ACC112 (cell line): ENCODE data around the gene MIGA2.

Experiments
- H2AFZ ChIP-seq: fragments of 200-600 bp; sonication (generic); one replicate; pipeline ENCODE4 v1.6.0; 2017; ENCODE audit warnings: antibody characterized with exemption, low read length; ENCODE audit not compliant: unreplicated experiment
- H3K27ac ChIP-seq: fragments of 200-600 bp; sonication (generic); 2 replicates; pipeline ENCODE4 v1.5.1; 2014; ENCODE audit warnings: low read depth, mild to moderate bottlenecking, antibody characterized with exemption, low read length, moderate library complexity
- H3K27me3 ChIP-seq: fragments of 200-600 bp; sonication (generic); 2 replicates; pipeline ENCODE4 v1.6.1; 2014; ENCODE audit warnings: mild to moderate bottlenecking, antibody characterized with exemption, low read length, moderate library complexity, mixed read lengths; ENCODE audit not compliant: insufficient read depth
- H3K36me3 ChIP-seq: fragments of 200-600 bp; sonication (generic); 2 replicates; pipeline ENCODE4 v1.6.1; 2016; ENCODE audit warnings: mild to moderate bottlenecking, antibody characterized with exemption, low read length, moderate library complexity, mixed read lengths; ENCODE audit not compliant: insufficient read depth
- H3K4me1 ChIP-seq: fragments of 200-600 bp; sonication (generic); one replicate; pipeline ENCODE4 v1.6.1; 2016; ENCODE audit warnings: low read length, mixed read lengths; ENCODE audit not compliant: insufficient read depth, unreplicated experiment, control insufficient read depth
- H3K4me3 ChIP-seq: fragments of 200-600 bp; sonication (generic); 2 replicates; pipeline ENCODE4 v1.5.1; 2014; ENCODE audit warnings: mild to moderate bottlenecking, low read depth, low read length
- H3K79me2 ChIP-seq: fragments of 200-600 bp; sonication (generic); one replicate; pipeline ENCODE4 v1.6.0; 2016; ENCODE audit warnings: low read length; ENCODE audit not compliant: control insufficient read depth, unreplicated experiment, insufficient read depth

MIGA2 gene

GRCh38 chr9:129072171-129072570, 35.7 kb downstream of the MIGA2 start:
- Histone ChIP-seq H3K36me3 (no peaks in the 10 kb centered on the region), H3K27me3 (no peaks in the 10 kb centered on the region), H3K4me3 (no peak overlapping the region), H2AFZ (no peak overlapping the region), H3K79me2 (no peaks in the 10 kb centered on the region), H3K27ac (no peak overlapping the region), H3K4me1 (no peaks in the 10 kb centered on the region)

GRCh38 chr9:129073404-129073803, 37.0 kb downstream of the MIGA2 start:
- no peaks in the 10 kb centered on the region for H3K27me3 ChIP-seq
- H3K27ac ChIP-seq: no peak overlapping the region
- H3K4me3 ChIP-seq: no peak overlapping the region
- no peaks in the 10 kb centered on the region for H3K79me2 ChIP-seq
- H3K36me3 ChIP-seq: no peaks in the 10 kb centered on the region
- no peak overlapping the region for H2AFZ ChIP-seq
- no peaks in the 10 kb centered on the region for H3K4me1 ChIP-seq

- no peak overlapping the region for H2AFZ ChIP-seq
- H3K27me3 ChIP-seq: no peaks in the 10 kb centered on the region
- no peaks in the 10 kb centered on the region for H3K4me1 ChIP-seq
- no peaks in the 10 kb centered on the region for H3K79me2 ChIP-seq
- no peak overlapping the region for H3K27ac ChIP-seq
- no peak overlapping the region for H3K4me3 ChIP-seq
- H3K36me3 ChIP-seq: no peaks in the 10 kb centered on the region
Measured at GRCh38 chr9:129074106-129074505, 37.7 kb downstream of the MIGA2 start.

- Histone ChIP-seq H3K4me3 (no peak overlapping the region), H2AFZ (no peak overlapping the region), H3K4me1 (peaks cover 5% of the 10 kb centered on the region), H3K27ac (no peak overlapping the region), H3K36me3 (no peaks in the 10 kb centered on the region), H3K79me2 (no peaks in the 10 kb centered on the region), H3K27me3 (no peaks in the 10 kb centered on the region)
Measured at GRCh38 chr9:129075996-129076639, 39.7 kb downstream of the MIGA2 start.

GRCh38 chr9:129076640-129077037, 40.2 kb downstream of the MIGA2 start:
- no peak overlapping the region for H2AFZ ChIP-seq
- no peaks in the 10 kb centered on the region for H3K27me3 ChIP-seq
- peaks cover 1% of the 10 kb centered on the region for H3K79me2 ChIP-seq
- no peak overlapping the region for H3K4me3 ChIP-seq
- no peak overlapping the region for H3K27ac ChIP-seq
- no peaks in the 10 kb centered on the region for H3K36me3 ChIP-seq
- H3K4me1 ChIP-seq: peaks cover 6% of the 10 kb centered on the region

- Histone ChIP-seq H2AFZ (no peak overlapping the region), H3K4me1 (peaks cover 12% of the 10 kb centered on the region), H3K27ac (no peak overlapping the region), H3K36me3 (no peaks in the 10 kb centered on the region), H3K4me3 (no peak overlapping the region), H3K79me2 (peaks cover 7% of the 10 kb centered on the region), H3K27me3 (no peaks in the 10 kb centered on the region)
Measured at GRCh38 chr9:129077236-129077635, 40.8 kb downstream of the MIGA2 start.

- no peak overlapping the region for H3K27ac ChIP-seq
- no peaks in the 10 kb centered on the region for H3K27me3 ChIP-seq
- no peaks in the 10 kb centered on the region for H3K36me3 ChIP-seq
- H3K79me2 ChIP-seq: peaks cover 11% of the 10 kb centered on the region
- H3K4me1 ChIP-seq: peaks cover 15% of the 10 kb centered on the region
- no peak overlapping the region for H2AFZ ChIP-seq
- H3K4me3 ChIP-seq: no peak overlapping the region
Measured at GRCh38 chr9:129078691-129079503, 42.5 kb downstream of the MIGA2 start.

- Histone ChIP-seq H3K27ac (no peak overlapping the region), H2AFZ (peak overlapping the region; percentile 79)
Measured at GRCh38 chr9:129079829-129080228, 43.4 kb downstream of the MIGA2 start.

GRCh38 chr9:129080298-129080600, 43.8 kb downstream of the MIGA2 start:
- Histone ChIP-seq H3K4me3 (peak overlapping the region; percentile 91), H2AFZ (peak overlapping the region; percentile 79), H3K79me2 (peaks cover 11% of the 10 kb centered on the region), H3K36me3 (no peaks in the 10 kb centered on the region), H3K27me3 (no peaks in the 10 kb centered on the region), H3K27ac (no peak overlapping the region), H3K4me1 (peaks cover 15% of the 10 kb centered on the region)

More at GRCh38 chr9:129079829-129080228, 43.4 kb downstream of the MIGA2 start:
- H3K4me1 ChIP-seq: peaks cover 15% of the 10 kb centered on the region
- H3K79me2 ChIP-seq: peaks cover 11% of the 10 kb centered on the region
- peak overlapping the region; percentile 91 for H3K4me3 ChIP-seq
- H3K36me3 ChIP-seq: no peaks in the 10 kb centered on the region
- no peaks in the 10 kb centered on the region for H3K27me3 ChIP-seq

GRCh38 chr9:129080601-129081387, 44.4 kb downstream of the MIGA2 start, which contains the start of gene DOLPP1:
Gene DOLPP1 (plus strand): TSS chr9:129081111. CDS start chr9:129081132, 21 bp downstream.
- Histone ChIP-seq H3K27me3 (no peaks in the 10 kb centered on the region), H3K27ac (peak within 1 kb of the TSS; percentile 14; the same call in 1 of the 2 replicates), H3K4me1 (peaks cover 15% of the 10 kb centered on the region), H3K4me3 (peak within 1 kb of the TSS; percentile 91), H2AFZ (peak within 1 kb of the TSS; percentile 98), H3K79me2 (peaks cover 11% of the 10 kb centered on the region), H3K36me3 (no peaks in the 10 kb centered on the region)
